ENCODE measurements around the gene DAZL. TPM values are rescaled to one million over a fixed set of nuclear protein-coding genes. Genes with fewer than 3 reads are reported as not detected.
A peak's percentile ranks its signal among the peaks of the same experiment; 100 is the strongest.

Gene DAZL
- total and polyA plus RNA-seq, 2 donors (not counting 1 experiment from before 2014, with no cell fraction given) = 0.34 TPM; not detected in 1

GRCh38 chr3:16587681-16588060 is 17.6 kb downstream of the DAZL start:
- Histone ChIP-seq H3K4me3 (replicated peaks in 1 of 4; ENCODE audit: control extremely low read depth in 1 of 4, insufficient read depth in 1 of 4, low read depth in 3 of 4, low read length in 4 of 4) (no peak overlapping the region), H3K9me3 (ENCODE audit: control insufficient read depth, insufficient read depth, low read depth, low read length) (no peaks in the 10 kb centered on the region), H2AFZ (ENCODE audit: low read length) (no peak overlapping the region), H3K79me2 (ENCODE audit: control insufficient read depth, insufficient read depth, low read length) (no peaks in the 10 kb centered on the region), H4K20me1 (ENCODE audit: control insufficient read depth, extremely low read depth, insufficient read depth, low read length) (no peaks in the 10 kb centered on the region), H3K36me3 (ENCODE audit: control insufficient read depth, insufficient read depth, low read length) (no peaks in the 10 kb centered on the region), H3K4me1 (ENCODE audit: control insufficient read depth, extremely low read depth, insufficient read depth, low read length) (no peaks in the 10 kb centered on the region), H3K27me3 (ENCODE audit: control insufficient read depth, insufficient read depth, low read length) (no peaks in the 10 kb centered on the region), H3K4me2 (ENCODE audit: extremely low read depth, insufficient read depth, low read length) (no peak overlapping the region), H3K27ac (ENCODE audit: insufficient read depth, low read length) (no peak overlapping the region), H3K9ac (ENCODE audit: insufficient read depth, low read length) (no peak overlapping the region)
- peak; percentile 18 to 36 for DNase-seq (ENCODE audit: low read depth in 2 of 2)
- no peak for TF ChIP-seq CTCF (conservative IDR thresholded peaks at IDR 0.05 in 1 of 2, IDR thresholded peaks at IDR 0.05 in 1 of 2; ENCODE audit: low read depth in 1 of 2, low read length in 2 of 2)
- TF ChIP-seq EZH2 (IDR thresholded peaks at IDR 0.05; ENCODE audit: low read length, missing control alignments) = no peak

- Histone ChIP-seq H3K4me2 (ENCODE audit: extremely low read depth, insufficient read depth, low read length) (no peak overlapping the region), H3K9me3 (ENCODE audit: control insufficient read depth, insufficient read depth, low read depth, low read length) (no peaks in the 10 kb centered on the region), H2AFZ (ENCODE audit: low read length) (no peak overlapping the region), H3K9ac (ENCODE audit: insufficient read depth, low read length) (no peak overlapping the region), H3K79me2 (ENCODE audit: control insufficient read depth, insufficient read depth, low read length) (no peaks in the 10 kb centered on the region), H3K4me1 (ENCODE audit: control insufficient read depth, extremely low read depth, insufficient read depth, low read length) (no peaks in the 10 kb centered on the region), H3K4me3 (replicated peaks in 1 of 4; ENCODE audit: control extremely low read depth in 1 of 4, insufficient read depth in 1 of 4, low read depth in 3 of 4, low read length in 4 of 4) (no peak overlapping the region), H3K36me3 (ENCODE audit: control insufficient read depth, insufficient read depth, low read length) (no peaks in the 10 kb centered on the region), H3K27ac (ENCODE audit: insufficient read depth, low read length) (no peak overlapping the region), H3K27me3 (ENCODE audit: control insufficient read depth, insufficient read depth, low read length) (no peaks in the 10 kb centered on the region), H4K20me1 (ENCODE audit: control insufficient read depth, extremely low read depth, insufficient read depth, low read length) (no peaks in the 10 kb centered on the region)
- peak in 1 of 2 donors; percentile 35 for DNase-seq (ENCODE audit: low read depth in 2 of 2)
- no peak for TF ChIP-seq CTCF (conservative IDR thresholded peaks at IDR 0.05 in 1 of 2, IDR thresholded peaks at IDR 0.05 in 1 of 2; ENCODE audit: low read depth in 1 of 2, low read length in 2 of 2)
- TF ChIP-seq EZH2 (IDR thresholded peaks at IDR 0.05; ENCODE audit: low read length, missing control alignments) = no peak
Observed at GRCh38 chr3:16587047-16587680, 18.1 kb downstream of the DAZL start.

GRCh38 chr3:16584880-16585279 is 20.3 kb downstream of the DAZL start:
- Histone ChIP-seq H3K27ac (ENCODE audit: insufficient read depth, low read length) (no peak overlapping the region), H3K27me3 (ENCODE audit: control insufficient read depth, insufficient read depth, low read length) (no peaks in the 10 kb centered on the region), H3K4me1 (ENCODE audit: control insufficient read depth, extremely low read depth, insufficient read depth, low read length) (no peaks in the 10 kb centered on the region), H3K9ac (ENCODE audit: insufficient read depth, low read length) (no peak overlapping the region), H3K36me3 (ENCODE audit: control insufficient read depth, insufficient read depth, low read length) (no peaks in the 10 kb centered on the region), H3K9me3 (ENCODE audit: control insufficient read depth, insufficient read depth, low read depth, low read length) (no peaks in the 10 kb centered on the region), H3K79me2 (ENCODE audit: control insufficient read depth, insufficient read depth, low read length) (no peaks in the 10 kb centered on the region), H4K20me1 (ENCODE audit: control insufficient read depth, extremely low read depth, insufficient read depth, low read length) (no peaks in the 10 kb centered on the region), H2AFZ (ENCODE audit: low read length) (no peak overlapping the region), H3K4me2 (ENCODE audit: extremely low read depth, insufficient read depth, low read length) (no peak overlapping the region), H3K4me3 (replicated peaks in 1 of 4; ENCODE audit: control extremely low read depth in 1 of 4, insufficient read depth in 1 of 4, low read depth in 3 of 4, low read length in 4 of 4) (no peak overlapping the region)
- TF ChIP-seq CTCF (conservative IDR thresholded peaks at IDR 0.05 in 1 of 2, IDR thresholded peaks at IDR 0.05 in 1 of 2; ENCODE audit: low read depth in 1 of 2, low read length in 2 of 2) (no peak), EZH2 (IDR thresholded peaks at IDR 0.05; ENCODE audit: low read length, missing control alignments) (no peak)
- DNase-seq (ENCODE audit: low read depth in 2 of 2) = no peak

Measured in fibroblast of lung (primary cell).